DOHH2 (cell line): ENCODE measurements around the gene WNT9B.

Source experiments
- EZH2phosphoT487 ChIP-seq: fragments of 200-600 bp; sonication (generic); IDR thresholded peaks from 2 replicates; pipeline ENCODE4 v1.6.1; 2017; ENCODE audit warnings: borderline replicate concordance, mild to moderate bottlenecking, antibody characterized with exemption, low read length, moderate library complexity, mixed read lengths
- TF ChIP-seq, protein P1 (sequence below): fragments of 200-600 bp; sonication (generic); IDR thresholded peaks from one replicate; pipeline ENCODE4 v1.5.1; 2014; ENCODE audit warnings: antibody characterized with exemption, mild to moderate bottlenecking, low read depth, low read length; ENCODE audit not compliant: poor library complexity, severe bottlenecking

DNA sequence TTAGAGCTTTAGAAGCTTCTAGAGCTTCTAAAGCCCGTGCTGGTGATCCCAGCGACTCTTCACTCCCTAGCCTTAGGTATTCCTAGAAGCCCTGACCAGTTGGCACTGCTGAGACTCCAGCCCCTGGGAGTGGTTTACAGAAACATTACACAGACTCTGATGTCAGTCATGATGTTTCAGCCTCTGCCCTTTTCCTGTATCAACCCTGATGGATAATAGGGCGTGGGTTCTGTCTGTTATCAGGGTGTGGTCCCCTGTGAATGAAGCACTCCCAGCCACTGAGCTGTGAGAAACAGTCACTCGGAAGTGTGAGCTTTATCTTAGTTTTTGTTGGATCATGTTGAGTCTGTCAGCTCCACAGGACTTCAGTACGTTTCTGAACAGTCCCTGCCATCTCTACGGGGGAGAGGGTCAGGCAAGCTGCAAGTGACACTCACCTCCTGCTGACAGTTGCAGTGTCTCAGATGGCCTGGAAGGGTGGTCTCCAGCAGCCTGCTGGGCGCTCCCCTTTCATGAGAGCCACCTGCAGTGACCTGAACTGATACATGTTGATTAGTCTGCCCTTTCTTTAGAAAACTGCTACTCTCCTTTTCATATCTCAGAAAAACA is 84.4 kb downstream of the WNT9B start:
- TF ChIP-seq, protein P1, sequence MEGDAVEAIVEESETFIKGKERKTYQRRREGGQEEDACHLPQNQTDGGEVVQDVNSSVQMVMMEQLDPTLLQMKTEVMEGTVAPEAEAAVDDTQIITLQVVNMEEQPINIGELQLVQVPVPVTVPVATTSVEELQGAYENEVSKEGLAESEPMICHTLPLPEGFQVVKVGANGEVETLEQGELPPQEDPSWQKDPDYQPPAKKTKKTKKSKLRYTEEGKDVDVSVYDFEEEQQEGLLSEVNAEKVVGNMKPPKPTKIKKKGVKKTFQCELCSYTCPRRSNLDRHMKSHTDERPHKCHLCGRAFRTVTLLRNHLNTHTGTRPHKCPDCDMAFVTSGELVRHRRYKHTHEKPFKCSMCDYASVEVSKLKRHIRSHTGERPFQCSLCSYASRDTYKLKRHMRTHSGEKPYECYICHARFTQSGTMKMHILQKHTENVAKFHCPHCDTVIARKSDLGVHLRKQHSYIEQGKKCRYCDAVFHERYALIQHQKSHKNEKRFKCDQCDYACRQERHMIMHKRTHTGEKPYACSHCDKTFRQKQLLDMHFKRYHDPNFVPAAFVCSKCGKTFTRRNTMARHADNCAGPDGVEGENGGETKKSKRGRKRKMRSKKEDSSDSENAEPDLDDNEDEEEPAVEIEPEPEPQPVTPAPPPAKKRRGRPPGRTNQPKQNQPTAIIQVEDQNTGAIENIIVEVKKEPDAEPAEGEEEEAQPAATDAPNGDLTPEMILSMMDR: no peak
- no peak for TF ChIP-seq EZH2phosphoT487
